Esophagus mucosa (tissue), 1 donor: Measurements from ENCODE around the gene ADGRL3. TPM values are rescaled to one million over a fixed set of nuclear protein-coding genes. Genes with fewer than 3 reads are reported as not detected.
"Not testable (repeated sequence)": the region's sequence is repeated elsewhere in the genome, so short reads cannot be mapped to it uniquely, and the experiment has no call there.

Source experiments
- ATAC-seq: fragments of 200-7000 bp; cut with Tn5 transposase; one replicate; pipeline ENCODE4 v1.9.1; 2020
- total RNA-seq: library from RNA; stranded (reverse); gene quantifications from one replicate; pipeline ENCODE4 v1.2.4, GENCODE V29; 2023
- donor health status: DM: yes; HTN: yes; CAD: no.

The ADGRL3 gene
- total RNA-seq, 1 donor from 2014 or later, result 4.1 TPM

DNA sequence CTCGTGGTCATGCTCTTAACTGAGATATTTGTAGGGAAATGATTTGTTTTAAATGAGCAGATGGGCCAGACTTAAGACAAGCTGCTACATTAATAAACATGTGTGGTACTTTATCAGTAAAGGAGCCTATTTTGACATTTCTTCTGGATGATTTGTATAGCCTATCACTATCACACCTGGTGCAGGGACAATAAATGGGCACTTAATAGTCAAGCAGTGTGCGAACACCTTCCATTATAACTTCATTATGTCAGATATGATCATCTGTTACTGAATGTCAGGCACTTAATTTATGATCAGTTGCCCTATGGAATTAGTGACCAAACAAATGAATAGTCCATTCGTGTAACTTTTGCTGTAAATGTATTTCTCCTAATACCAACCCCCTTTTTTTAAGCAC is 628.8 kb downstream of the ADGRL3 start:
- no peak for ATAC-seq

DNA sequence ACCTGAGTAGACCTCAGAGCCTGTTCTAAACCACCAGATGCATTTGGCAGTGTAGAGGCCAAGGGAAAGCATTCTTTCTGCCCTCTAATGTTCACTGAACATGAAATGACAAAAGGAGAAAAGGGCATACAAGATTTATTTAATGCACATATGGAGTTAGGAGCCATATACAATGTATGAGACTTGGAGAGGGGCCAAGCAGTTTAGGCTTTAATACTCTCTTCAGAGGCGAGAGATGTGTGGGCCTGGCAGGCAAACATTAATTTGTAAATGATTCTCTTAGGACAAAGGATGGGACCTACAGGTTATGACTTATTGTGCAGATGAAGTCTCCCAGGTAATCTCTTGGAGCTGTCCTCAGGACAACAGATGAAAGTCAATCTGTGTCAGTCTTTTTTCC is 631.9 kb downstream of the ADGRL3 start:
- no peak for ATAC-seq

DNA sequence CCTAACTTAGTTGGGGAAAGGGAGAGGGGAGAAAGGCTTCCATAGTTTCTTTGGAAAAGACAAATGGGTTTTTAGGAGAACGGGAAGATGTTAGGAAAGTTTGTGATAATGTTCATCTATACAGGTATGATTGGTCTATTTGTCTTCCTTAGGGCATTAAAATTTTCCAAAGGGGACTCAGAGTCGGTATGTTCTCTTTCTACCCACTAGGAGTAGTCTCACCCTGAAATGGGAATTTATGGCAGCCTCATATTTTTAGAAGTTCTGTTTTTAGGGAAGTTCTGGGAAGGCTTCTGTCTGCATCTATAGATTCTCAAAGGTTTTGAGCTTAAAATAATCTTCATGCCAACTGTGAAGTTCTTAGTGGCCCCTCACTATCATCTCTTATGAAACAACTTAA is 637.3 kb downstream of the ADGRL3 start:
- no peak for ATAC-seq

DNA sequence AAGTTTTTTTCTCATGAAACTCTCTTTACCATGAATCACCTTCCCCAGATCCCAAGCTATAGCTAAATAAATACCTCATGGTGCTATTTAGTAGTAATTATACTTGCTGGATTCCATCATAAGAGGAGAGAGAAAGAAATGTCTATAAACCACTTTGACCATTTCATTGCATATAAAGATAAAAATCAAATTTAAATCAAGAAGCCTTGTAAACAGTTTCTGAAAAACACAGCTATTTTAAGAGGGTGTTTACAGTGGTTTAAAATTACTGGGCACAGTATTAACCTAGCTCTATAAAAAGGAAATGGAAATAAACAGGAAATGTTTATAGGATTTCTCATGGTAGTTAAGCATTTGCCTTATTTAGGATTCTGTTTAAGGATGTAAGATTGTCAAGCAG is 637.9 kb downstream of the ADGRL3 start:
- no peak for ATAC-seq

DNA sequence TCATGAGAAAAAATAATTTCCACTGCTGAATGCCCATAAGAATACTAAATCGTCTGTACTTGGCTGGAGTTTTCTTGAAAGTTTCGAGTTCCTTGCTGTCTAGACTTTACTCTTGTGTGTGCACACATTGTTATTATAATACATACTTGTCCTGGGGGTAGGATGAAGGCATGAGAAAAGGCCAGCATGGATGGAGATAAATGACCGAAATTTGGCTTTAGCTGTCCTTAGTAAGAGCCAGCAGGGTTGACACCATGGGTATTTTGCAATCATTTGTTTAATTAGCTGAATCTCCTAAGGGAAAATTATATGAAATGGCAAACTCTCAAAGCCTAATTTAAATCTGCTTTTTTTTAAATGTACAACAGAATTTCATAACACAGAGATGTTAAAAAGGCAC is 641.6 kb downstream of the ADGRL3 start:
- ATAC-seq, result no peak

DNA sequence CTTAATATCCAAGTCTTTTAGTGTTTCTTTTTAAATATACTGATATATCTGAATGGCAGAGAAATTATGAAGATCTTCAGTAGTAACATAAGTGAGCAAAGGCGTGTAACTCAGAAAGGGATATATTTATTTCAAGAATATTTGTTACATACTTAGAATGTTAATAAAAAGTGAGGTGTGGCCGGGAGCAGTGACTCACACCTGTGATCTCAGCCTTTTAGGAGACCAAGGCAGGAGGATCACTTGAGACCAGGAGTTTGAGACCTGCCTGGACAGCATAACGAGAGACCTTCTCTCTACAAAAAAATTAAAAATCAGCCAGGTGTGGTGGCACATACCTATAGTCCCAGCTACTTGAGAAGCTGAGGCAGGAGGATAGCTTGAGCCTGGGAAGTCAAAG is 651.0 kb downstream of the ADGRL3 start:
- ATAC-seq, result no peak

DNA sequence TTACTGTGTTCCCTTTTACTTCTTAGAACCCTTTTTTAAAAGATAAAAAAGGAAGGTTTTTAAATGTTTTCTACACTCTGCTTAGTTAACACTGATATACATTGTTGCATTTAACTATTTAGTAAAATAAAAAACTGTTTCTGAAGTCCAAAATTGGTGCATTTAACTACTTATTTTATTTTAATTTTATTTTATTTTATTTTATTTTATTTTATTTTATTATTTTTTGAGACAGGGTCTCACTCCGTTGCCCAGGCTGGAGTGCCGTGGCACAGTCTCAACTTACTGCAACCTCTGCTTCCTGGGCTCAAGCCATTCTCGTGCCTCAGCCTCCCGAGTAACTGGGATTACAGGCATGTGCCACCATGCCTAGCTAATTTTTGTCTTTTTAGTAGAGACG is 652.0 kb downstream of the ADGRL3 start:
- not testable (repeated sequence) for ATAC-seq

DNA sequence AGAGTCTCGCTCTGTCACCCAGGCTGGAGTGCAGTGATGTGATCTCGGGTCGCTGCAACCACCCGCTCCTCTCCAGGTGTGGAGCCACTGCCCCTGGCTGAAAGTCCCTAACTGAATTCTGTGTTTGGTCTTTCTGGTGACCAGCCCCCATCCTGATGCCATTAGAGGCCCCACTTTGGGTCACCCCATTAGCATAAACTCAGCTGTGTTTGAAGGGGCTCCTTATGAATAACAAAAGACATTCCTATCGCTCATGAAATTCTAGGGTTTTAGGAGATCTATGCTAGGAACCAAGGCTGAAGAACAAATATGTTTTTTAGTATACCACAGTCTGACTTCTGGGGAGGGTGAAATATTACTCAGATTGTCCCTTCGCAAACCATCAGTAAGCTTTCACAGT is 652.9 kb downstream of the ADGRL3 start:
- ATAC-seq, result no peak

DNA sequence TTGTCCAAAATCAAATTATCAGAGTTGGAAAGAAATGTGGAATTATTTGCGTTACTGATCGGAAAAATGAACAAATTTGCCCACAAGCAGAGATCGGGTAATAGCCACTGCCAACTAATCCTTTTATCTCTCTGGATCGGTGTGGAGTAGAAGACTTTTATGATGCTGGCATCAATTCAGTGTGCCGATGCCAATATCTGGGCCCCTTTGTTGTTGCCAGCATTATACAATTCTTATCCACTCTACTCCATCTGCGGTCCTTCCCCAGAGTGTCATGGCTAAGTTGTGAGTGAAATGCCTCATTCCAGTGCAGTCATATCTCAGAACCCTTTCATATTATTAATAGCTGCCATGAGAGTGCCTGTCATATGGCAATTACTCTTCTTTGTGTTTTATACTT is 660.2 kb downstream of the ADGRL3 start:
- no peak for ATAC-seq

DNA sequence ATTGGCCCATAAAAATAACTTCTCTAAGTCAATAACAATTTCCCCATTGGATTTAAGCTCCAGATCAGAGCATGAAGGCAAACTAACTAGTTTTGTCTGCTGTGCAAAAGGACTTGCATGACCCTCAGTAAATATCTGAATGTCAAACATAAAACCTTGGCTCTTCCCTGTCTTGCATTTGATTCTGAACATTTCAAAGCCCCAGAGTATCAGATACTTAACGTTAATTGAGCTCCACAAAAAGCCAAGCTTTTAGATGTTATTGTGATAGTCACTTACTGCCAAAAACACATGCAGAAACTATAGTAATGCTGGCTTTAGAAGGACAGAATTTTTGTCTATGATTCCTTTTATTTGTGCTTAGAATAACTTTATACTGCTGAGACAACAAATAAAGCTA is 664.2 kb downstream of the ADGRL3 start:
- ATAC-seq, result no peak

DNA sequence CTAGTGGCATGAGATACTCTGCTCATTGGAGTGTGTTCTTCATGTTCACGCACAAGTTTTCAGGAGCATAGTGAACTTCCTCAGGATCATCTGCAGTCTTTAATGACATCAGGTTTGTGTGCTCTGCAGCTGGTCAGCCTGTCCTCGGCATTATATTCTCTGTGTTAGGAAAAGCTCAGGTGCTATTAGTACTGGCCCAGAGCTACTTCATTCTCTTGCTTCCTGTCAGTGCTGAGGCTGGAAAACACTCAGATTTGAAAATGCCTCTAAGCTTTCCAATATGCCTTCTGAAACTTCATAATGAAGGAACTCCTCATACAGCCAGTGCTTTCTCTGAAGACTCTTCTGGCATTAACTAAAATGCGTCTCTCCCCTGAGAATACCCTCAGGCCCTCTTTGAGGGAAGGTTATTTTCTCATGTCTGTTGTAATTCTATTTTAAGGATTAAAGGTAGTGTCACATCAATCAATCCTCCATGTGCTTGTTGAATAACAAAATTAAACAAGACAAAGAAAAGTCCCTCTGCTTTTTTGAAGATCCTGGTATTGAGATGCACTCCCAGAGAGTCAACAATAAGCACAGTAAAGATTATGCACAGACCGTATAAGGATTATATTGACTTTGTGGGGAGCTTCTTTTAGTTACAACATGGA is 666.4 kb downstream of the ADGRL3 start:
- no peak for ATAC-seq

DNA sequence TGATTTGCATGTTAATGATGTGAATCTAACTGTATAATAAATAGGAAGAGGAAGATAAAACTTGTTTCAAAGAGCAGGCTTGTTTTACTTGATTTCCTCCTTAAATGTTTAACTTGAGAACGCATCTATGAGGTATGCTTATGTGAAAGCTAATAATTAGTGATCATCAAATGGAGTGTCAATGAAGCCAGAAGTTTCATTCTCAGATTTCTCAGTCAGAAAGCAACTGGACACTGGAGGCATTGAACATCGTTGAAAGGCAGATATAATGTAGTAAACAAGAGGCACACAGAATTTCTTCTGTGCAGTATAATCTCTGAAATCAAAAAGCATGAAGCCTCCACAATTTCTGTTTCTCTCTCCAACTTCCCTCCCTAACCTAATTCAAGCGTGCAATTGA is 672.9 kb downstream of the ADGRL3 start:
- ATAC-seq, result no peak

DNA sequence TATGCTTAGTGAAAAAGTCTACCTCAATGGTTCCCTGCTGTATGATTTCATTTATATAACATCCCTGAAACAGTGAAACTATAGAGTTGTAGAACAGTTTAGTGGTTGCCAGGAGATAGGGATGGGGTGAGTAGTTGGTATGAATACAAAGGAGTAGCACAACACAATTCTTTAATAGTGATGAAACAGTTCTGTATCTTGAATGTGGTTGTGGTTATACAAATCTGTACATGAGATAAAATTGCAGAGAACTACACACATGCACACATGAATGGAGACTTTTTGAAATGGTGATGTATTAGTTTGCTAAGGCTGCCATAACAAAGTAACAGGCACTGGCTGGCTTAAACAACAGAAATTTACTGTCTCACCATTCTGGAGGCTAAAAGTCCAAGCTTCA is 677.1 kb downstream of the ADGRL3 start:
- ATAC-seq, result no peak

DNA sequence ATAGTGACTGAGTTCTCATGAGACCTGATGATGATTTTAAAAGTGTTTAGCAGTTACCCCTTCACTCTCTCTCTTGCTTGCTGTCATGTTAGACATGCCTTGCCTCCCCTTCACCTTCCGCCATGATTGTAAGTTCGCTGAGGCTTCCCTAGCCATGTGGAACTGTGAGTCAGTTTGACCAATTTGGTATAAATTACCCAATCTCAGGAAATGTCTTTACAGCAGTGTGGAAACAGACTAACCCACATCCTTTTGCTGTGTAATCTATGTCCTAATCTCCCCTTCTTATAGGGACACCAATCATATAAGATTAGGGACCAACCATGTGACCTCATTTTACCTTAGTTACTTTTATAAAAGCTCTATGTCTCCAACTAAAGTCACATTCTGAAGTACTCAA is 677.8 kb downstream of the ADGRL3 start:
- ATAC-seq, result no peak

DNA sequence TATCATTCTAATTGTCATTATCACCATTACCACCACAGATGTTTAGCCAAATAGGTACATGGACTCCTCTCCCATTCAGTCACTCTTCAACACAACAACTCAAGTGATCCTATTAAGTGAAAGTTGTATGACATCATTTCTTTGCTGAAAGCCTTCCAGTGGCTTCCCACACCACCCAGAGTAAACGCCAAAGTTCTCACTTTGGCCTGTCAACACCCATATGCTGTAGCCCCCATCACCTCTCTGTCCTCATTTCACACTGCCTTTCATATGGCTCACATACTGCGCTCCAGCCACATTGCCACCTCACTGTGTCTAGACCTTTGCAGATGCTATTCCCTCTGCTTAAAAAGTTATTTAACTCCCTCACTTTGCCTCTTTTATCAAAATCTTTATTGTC is 682.3 kb downstream of the ADGRL3 start:
- no peak for ATAC-seq

DNA sequence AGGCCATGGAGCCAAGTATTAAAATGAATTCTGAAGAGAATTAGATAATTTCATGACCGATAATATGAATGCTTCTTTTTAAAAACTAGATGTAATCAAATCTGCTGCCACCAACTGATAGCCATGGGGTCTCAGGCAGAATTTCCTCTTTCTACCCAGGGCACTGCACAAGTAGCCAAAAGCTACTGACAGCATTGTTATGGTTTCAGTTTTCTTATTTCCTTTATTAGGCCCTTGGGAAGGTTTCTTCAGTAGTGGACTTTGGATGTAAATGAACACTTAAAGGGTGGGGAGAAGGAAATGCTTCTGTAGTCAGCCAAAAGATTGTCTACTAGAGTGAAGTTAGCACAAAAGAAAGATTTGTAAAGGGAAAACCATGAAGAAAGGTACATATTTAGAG is 686.0 kb downstream of the ADGRL3 start:
- no peak for ATAC-seq

DNA sequence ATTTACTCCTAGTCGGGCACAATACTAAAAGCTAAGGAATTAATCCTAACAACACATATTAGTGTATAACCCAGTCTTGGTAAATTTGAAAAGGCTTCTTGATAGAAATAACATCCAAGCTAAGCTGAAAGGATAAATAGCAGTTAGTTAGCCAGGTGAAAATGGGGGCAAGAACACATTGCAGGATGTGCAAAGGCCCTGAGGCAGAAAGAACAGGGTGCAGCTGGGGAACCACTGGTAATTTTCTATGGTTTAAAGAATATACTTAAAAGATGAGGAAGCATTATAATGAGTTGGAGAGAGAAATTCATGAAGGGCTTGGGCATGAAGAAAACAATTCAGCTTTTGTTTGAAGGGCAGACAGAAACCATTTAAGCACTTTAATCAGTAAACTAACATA is 689.0 kb downstream of the ADGRL3 start:
- ATAC-seq, result no peak

DNA sequence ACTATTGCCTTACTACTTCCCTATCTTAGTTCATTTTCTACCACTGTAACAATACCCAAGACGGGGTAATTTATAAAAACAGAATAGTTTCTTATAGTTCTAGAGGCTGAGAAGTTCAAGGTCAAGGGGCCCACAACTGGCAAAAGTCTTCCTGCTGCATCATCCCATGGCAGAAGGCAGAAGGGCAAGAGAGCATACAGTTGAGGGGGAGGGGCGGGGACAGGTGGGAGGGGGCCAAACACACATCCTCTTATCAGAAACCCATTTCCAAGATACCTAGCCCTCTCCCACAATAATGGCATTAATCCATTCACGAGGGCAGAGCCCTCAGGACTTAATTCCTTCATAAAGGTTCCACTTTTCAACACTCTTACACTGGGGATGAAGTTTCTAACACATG is 690.2 kb downstream of the ADGRL3 start:
- ATAC-seq, result no peak

DNA sequence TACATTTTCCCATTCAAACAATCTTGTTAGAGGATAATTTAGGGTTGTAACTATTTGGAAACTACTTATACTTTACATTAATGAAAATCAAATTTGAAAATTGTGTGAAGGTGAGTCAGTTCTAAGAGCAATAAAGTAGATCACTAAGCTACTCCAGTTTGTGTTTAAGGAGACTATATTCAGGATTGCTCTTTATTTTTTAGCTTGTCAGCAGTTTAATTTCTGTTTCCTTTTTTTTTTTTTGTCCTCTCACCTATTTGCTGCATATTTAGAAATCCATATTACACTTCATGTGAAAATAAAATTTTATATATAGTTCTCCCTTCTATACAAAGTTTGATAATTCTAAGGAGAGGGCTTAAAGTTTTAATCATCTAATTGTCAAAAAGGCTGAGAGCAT is 691.8 kb downstream of the ADGRL3 start:
- no peak for ATAC-seq

DNA sequence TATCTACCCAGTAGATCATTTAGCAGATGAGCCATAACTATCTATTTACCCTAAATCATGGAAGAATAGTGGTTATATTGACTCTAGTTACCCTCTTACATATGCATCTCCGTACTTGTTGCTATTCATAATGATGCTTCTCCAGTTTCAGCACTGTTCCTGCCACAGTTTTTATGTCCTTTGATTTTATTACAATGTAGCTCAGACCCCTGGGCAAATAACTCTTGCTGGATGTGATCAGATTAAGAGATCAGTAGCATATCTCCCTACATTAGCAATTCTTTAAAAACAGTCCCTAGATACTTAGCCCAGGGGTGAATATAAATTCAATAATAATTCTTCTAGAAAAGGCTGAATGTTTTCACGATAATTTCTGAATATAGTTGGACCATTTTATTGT is 696.5 kb downstream of the ADGRL3 start:
- no peak for ATAC-seq

DNA sequence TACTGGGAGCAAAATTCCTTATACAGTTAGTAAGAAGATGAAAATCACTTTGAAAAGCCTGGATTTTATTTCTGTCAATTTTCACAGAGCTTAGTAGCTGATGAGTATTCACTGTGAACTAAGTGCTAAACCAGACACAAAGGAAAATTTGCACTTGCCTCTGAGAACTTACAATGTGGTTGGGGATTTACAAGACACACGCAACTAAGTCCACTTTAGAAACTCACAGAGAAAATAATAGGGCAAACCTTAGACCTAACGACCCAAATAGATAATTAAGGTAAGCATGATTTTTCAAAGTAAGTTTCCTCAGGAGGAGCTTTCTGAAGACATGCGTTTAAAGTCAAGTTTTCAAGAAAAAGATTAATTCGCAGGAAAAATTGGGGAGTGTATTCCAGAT is 708.9 kb downstream of the ADGRL3 start:
- no peak for ATAC-seq

DNA sequence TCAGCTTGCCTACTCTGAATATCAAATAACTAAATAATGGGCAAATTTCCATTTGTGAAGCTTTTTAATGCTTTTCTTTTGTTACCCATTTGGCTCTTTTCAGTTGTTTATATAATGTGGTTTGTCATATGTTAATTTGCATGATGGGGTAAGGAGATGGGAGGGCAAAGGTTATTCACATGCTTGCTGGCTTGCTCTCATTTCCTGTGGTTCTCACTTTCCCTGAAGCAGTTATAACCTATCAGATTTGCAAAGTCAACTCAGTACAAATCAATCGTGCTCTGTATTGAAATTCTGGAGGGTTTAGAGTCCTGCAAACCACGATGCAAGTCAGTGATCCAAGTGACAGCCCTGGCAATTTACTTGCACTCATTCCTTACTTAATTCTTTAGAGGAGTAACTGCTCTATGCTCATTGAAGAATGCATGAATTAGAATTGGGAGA is 711.2 kb downstream of the ADGRL3 start:
- no peak for ATAC-seq

DNA sequence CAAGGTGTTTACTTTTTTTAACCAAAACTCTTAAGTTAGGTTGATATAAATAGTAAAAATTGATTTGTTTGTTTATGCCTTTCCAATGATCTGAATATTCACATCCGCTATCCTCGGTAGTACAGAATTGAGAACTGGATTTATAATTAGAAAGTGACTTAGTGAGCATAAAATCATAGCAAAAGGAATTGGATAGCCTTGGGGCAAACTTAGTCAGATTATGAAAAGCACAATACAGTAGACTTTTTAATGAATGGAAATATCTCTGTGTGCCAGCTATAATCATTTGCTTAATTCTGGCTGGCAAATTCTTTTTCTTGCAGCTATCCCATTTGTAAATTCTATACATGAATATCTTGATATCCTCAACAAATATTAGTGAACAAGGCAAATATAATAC is 713.5 kb downstream of the ADGRL3 start:
- no peak for ATAC-seq

DNA sequence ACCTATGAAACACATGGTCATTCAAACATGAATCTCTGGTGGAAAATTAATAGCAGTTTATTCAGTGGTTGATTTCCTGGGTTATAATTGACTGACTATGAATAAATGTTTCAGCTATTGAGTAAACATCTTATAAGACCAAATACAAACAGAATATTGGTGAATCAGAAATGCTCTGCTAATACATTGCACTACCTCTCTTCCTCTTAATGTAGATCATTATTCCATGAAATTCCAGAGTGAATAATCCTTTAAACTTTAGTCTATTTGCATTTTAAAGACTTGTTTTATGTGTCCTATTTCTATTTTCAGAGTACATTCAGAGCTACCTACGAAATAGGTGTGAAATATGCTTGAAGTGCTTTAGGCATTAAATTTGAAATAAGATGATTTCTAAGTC is 715.4 kb downstream of the ADGRL3 start:
- no peak for ATAC-seq

DNA sequence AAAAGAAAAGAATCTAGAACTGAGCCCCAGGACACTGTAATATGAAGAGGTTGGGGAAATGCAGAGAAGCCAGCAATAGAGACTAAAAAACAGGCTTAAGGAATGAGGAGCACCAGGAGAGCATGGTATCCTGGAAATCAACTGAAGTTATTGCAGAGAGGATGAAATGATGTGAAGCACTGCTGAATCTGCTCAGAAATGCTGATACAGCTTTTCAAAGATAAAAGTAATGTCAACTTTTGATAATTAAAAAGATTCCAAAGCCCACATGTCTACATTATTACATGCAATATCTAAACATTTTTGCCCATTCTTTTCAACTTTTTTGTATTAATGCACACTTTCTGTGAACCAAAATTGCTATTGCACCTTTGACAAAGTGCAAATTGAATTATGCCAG is 718.4 kb downstream of the ADGRL3 start:
- no peak for ATAC-seq

DNA sequence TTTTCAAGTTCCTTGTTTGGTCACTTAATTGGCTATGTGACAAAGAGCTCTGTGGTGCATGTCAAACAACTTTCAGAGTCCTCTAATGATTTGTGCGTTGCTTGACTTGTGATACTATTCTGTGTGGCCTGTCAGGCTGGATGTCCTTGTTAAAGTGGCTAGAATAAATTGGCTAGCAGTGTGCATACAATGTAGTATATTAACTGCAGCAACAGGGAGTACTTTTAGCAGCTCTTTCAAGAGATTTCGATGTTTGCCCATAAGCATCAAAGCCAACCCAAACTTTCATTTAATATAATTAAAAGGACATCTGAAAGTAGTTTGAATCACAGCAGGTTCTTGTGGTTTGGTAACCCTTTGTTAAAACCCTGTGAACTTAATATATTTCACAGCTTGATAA is 718.9 kb downstream of the ADGRL3 start:
- ATAC-seq, result no peak
